Esophagus muscularis mucosa (tissue), 4 donors: ENCODE results near the gene BOLA1.

Experiments
- CTCF ChIP-seq, 3 experiments: fragments of 200-600 bp in 2 of 3; fragments of 450-650 bp in 1 of 3; sonication (generic) in 2 of 3; IDR thresholded peaks; one replicate each; pipeline ENCODE4 v1.5.1; 2017 to 2019; ENCODE audit warnings: antibody characterized with exemption in 3 of 3, mild to moderate bottlenecking in 2 of 3, moderate library complexity in 1 of 3
- EP300 ChIP-seq: sonication (generic); formaldehyde crosslinking; IDR thresholded peaks from one replicate; pipeline ENCODE4 v1.6.1; 2017; ENCODE audit warnings: antibody characterized with exemption
- POLR2A ChIP-seq: fragments of 450-650 bp; IDR thresholded peaks from one replicate; pipeline ENCODE4 v1.6.1; 2017; ENCODE audit warnings: antibody characterized with exemption, moderate library complexity, mild to moderate bottlenecking, low read depth
- POLR2AphosphoS5 ChIP-seq, 2 donors: sonication (generic); formaldehyde crosslinking; IDR thresholded peaks; one replicate each; pipeline ENCODE4 v1.6.1; 2017; ENCODE audit warnings: antibody characterized with exemption in 2 of 2

- no peak for TF ChIP-seq EP300
- TF ChIP-seq CTCF (IDR thresholded peaks at IDR 0.05), result no peak
- TF ChIP-seq POLR2A, result no peak
- TF ChIP-seq POLR2AphosphoS5 (IDR thresholded peaks at IDR 0.05), result no peak
Observed at GRCh38 chr1:149915429-149916192, 16.2 kb downstream of the BOLA1 start.
